Fibroblast of the aortic adventitia (primary cell): ENCODE results near the gene BMP7. TPM values are rescaled to one million over a fixed set of nuclear protein-coding genes. Genes with fewer than 3 reads are reported as not detected.

Source experiments
- DNase-seq: peaks from one replicate; pipeline ENCODE4 v3.0.0-alpha.2; 2010; ENCODE audit warnings: low read depth
- H3K4me3 ChIP-seq: 2 replicates; pipeline ENCODE4 v1.5.1; 2011; ENCODE audit warnings: low read depth, mild to moderate bottlenecking, control low read depth, low read length, moderate library complexity
- total RNA-seq: library from RNA; depleted of rRNA; stranded (reverse); fragments of >200 nt; gene quantifications from 2 replicates; pipeline ENCODE4 v1.2.3, GENCODE V29; 2012; ENCODE audit warnings: low replicate concordance
- TF ChIP-seq, protein P1 (sequence below): IDR thresholded peaks from 2 replicates; pipeline ENCODE4 v1.5.1; 2011; ENCODE audit warnings: mild to moderate bottlenecking, low read length, control low read depth, inconsistent platforms; ENCODE audit not compliant: insufficient read depth

The BMP7 gene
- total RNA-seq, 1 donor, result not detected

DNA sequence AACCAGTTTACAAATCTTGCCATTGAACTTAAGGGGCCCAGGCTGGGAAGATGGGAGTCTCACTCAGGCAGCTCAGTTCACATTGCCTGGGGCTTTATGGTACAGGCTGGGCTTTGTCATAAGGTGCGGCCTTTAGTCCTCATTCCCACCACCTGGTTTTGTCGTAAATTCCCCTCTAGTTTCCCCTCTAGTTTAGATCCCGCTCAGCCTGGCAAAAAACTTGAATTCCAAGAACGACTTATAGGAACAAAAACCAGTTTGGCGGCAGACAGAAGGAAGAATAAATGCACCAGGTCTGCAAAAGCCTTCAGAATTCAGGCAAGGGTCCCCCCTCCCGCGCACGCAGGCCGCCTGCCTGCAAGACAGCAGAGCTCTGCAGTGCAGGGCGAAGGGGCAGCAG, 4.1 kb downstream of the BMP7 start:
- H3K4me3 ChIP-seq, result no peak overlapping the region
- DNase-seq, result no peak
- TF ChIP-seq, protein P1, sequence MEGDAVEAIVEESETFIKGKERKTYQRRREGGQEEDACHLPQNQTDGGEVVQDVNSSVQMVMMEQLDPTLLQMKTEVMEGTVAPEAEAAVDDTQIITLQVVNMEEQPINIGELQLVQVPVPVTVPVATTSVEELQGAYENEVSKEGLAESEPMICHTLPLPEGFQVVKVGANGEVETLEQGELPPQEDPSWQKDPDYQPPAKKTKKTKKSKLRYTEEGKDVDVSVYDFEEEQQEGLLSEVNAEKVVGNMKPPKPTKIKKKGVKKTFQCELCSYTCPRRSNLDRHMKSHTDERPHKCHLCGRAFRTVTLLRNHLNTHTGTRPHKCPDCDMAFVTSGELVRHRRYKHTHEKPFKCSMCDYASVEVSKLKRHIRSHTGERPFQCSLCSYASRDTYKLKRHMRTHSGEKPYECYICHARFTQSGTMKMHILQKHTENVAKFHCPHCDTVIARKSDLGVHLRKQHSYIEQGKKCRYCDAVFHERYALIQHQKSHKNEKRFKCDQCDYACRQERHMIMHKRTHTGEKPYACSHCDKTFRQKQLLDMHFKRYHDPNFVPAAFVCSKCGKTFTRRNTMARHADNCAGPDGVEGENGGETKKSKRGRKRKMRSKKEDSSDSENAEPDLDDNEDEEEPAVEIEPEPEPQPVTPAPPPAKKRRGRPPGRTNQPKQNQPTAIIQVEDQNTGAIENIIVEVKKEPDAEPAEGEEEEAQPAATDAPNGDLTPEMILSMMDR, result no peak

DNA sequence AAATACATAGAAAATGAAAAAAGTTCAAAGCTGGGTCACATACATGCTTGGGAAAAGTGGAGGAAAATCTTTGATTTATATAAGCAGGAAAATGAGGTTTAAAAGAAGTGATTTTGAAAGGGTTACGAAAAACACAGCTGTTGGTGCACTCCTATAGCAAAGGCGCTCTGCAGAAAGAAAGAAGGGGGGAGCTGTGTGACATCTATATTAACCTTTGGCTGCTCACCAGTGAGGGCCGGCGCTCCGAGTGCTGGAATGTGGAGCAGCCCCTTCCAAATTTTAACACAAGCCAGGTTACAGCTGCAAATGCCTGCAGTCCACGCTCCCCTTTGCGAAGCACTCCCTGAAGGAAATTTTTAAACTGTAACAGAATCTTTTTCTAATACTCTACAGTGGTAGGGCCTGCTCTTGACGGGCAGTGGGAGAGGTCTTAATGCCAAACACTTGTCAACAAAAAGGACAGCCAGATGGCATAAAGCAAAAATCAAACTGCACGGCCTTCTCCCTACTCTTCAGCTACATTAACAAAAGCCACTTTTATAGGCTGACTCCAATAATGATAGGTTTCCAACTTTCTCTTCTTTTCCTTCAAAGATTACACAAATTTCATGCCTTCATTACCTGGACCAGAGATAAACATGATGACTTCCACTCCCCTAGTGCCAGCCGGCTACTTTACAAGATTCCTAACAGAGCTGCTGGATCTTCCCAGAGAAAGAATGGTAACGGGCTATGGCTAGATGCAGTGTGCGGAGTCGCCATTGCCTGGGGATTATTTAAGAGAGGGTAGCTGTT, 4.8 kb downstream of the BMP7 start:
- TF ChIP-seq, protein P1, result no peak

DNA sequence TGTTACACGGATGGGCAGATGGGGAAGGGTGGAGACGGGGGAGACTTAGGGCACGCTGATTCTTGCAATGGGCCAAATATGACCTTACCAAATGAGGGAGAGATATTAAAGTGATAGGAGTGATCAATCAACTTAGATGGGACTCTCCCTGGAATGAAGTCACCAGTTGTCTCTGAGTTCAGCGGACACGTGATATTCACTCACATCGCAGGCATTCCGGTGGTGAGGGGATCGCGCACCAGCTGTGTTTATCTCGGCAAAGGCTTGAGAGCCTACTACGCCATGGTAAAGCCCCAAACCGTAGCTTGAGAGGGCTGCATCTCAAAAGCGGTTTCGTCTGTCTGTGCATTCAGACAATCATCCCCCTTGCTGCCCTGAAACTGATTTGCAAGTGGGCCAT, 5.5 kb downstream of the BMP7 start:
- TF ChIP-seq, protein P1, result no peak
- DNase-seq, result no peak
- H3K4me3 ChIP-seq, result no peak overlapping the region

More for the DNA sequence above, 4.8 kb downstream of the BMP7 start:
- H3K4me3 ChIP-seq, result no peak overlapping the region
- no peak for DNase-seq

DNA sequence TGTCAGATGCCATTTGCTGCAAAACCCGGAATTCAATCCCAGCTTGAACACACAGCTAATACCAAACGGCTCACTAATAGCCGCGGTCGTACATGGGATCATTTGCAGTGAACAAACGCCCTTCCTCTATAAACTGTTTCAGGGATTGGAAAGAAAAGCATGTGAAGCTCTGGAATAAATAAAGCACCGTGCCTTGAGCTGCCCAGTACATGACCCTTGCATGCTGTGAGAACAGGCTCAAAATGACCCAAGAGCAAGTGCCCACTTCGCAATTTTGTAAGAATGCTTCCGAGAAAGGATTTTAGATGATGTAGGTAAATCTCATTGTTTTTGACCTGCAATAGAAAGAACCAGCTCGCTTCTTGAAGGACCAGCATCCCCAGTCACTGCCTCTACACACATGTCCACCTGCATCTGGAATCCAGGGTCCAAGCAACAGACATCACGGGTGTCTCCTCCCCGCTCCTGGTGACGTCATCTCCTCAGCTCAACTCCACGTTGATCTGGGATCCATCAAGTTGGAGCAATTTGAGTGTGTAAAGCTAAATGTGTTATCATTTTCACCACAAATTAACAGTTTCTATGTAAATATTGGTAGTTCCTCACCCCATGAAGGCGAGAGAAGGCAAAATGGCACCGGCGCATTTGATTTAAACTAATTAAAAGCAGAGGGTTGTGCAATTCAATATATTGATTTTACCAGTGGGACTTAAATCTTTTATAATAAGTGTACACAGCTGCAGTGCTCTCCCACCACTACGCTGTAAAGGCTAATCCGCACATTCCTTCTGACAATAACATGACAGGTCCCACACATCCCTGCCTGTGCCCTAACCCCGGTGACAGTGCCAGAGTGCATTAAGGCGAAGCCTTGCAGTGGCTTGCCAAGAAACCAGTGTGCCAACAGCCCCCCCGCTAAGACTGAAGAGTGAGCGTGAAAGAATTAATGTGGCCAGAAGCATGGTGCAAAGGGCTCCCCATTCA, 6.2 kb downstream of the BMP7 start:
- TF ChIP-seq, protein P1, result no peak
- H3K4me3 ChIP-seq, result no peak overlapping the region
- no peak for DNase-seq

DNA sequence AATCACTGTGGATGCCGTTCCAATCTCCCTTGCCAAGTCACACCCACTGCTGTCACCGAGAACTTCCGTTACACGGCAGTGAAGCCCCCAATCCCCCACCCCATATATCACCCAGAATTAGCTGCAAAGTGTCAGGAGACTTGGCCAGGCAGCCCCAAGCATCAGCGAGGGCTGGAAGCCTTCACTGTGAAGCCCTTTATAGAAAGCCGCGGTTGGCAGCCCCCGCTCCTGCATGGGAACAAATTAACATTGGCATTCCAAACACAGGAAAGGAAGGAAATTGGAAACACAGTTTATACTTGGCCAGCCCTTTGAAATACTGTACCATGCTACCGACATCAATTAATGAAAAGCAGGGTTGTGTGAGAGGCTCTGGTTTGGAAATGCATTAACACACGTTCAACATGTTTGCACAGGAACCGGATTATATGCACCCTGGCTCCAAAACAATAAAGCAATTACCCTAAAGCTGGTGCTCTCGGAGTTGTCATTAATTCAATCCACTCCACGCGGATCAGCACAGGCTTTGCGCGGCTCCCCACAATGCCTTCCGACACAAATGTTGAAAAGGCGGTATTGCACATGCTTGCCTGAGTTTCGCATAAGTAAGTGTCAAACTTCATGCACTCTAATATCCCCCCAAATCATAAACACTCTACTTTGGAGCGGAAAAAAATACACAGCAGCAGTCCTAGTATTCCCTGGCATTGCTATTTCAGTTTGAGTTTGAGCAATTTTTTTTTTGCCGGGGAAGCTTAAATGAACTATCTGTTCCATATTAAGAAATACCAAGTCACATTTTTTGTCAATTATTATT, 7.1 kb downstream of the BMP7 start:
- TF ChIP-seq, protein P1, result no peak
- H3K4me3 ChIP-seq, result no peak overlapping the region
- no peak for DNase-seq
